PFSK-1 (cell line): Measurements from ENCODE around the gene ZNF331.

Source experiments
- POLR2AphosphoS5 ChIP-seq: IDR thresholded peaks from 2 replicates; pipeline ENCODE4 v1.6.1; 2012; ENCODE audit warnings: low read depth, mild to moderate bottlenecking, control low read depth, low read length, moderate library complexity
- REST ChIP-seq, 2 experiments: IDR thresholded peaks; 2 replicates each; pipeline versions ENCODE4 v1.6.1 to v1.8.0; 2011 to 2012; ENCODE audit warnings: low read depth in 2 of 2, low read length in 2 of 2, control low read depth in 1 of 2, inconsistent platforms in 1 of 2, mild to moderate bottlenecking in 1 of 2, moderate library complexity in 1 of 2; ENCODE audit not compliant: insufficient read depth in 1 of 2

GRCh38 chr19:53525922-53526321 is 12.0 kb upstream of the ZNF331 start:
- TF ChIP-seq POLR2AphosphoS5 = no peak
- no peak for TF ChIP-seq REST (IDR thresholded peaks at IDR 0.05; ENCODE audit: insufficient read depth in 1 of 2, low read depth in 2 of 2, low read length in 2 of 2)
